ENCODE results near the gene CHRM1. TPM values are rescaled to one million over a fixed set of nuclear protein-coding genes. Genes with fewer than 3 reads are reported as not detected.

Gene CHRM1
- total RNA-seq, 1 experiment from 2014 or later: 0.10 TPM

- ATAC-seq: no peak
- RAD21 ChIA-PET (ENCODE audit: low non-redundant PET in 1 of 2, low total read pairs in 2 of 2, uncharacterized antibody in 2 of 2, unreplicated experiment in 2 of 2): no interaction called here
- TF ChIP-seq POLR2A (IDR thresholded peaks at IDR 0.05; ENCODE audit: borderline replicate concordance, extremely low read depth, insufficient read depth, insufficient read length) (no peak), MAX (IDR thresholded peaks at IDR 0.05) (no peak), FOSL1 (IDR thresholded peaks at IDR 0.05; ENCODE audit: low read depth) (no peak), ELF1 (IDR thresholded peaks at IDR 0.05; ENCODE audit: borderline replicate concordance, low read depth) (no peak), ATF3 (IDR thresholded peaks at IDR 0.05) (no peak), ZFX (IDR thresholded peaks at IDR 0.05) (no peak), SRF (IDR thresholded peaks at IDR 0.05; ENCODE audit: low read depth) (no peak), SIN3A (IDR thresholded peaks at IDR 0.05; ENCODE audit: low read depth) (no peak), CBX3 (IDR thresholded peaks at IDR 0.05; ENCODE audit: low read depth) (no peak), POLR2AphosphoS5 (IDR thresholded peaks at IDR 0.05; ENCODE audit: low read depth, low read length) (no peak), RAD21 (IDR thresholded peaks at IDR 0.05; ENCODE audit: low read depth) (no peak), EZH2phosphoT487 (IDR thresholded peaks at IDR 0.05; ENCODE audit: borderline replicate concordance) (no peak), ZNF274 (IDR thresholded peaks at IDR 0.05; ENCODE audit: low read depth, low read length) (no peak), YY1 (IDR thresholded peaks at IDR 0.05; ENCODE audit: extremely low read depth, insufficient replicate concordance, low read depth, low read length) (no peak), JUND (IDR thresholded peaks at IDR 0.05) (no peak), REST (IDR thresholded peaks at IDR 0.05; ENCODE audit: low read depth) (no peak), SP1 (IDR thresholded peaks at IDR 0.05; ENCODE audit: low read depth) (no peak), CEBPB (IDR thresholded peaks at IDR 0.05; ENCODE audit: low read depth) (no peak), CTCF (IDR thresholded peaks at IDR 0.05 in 2 of 3, conservative IDR thresholded peaks at IDR 0.05 in 1 of 3; ENCODE audit: borderline replicate concordance in 1 of 3, insufficient read depth in 1 of 3, low read depth in 2 of 3, low read length in 2 of 3) (no peak), TCF7L2 (IDR thresholded peaks at IDR 0.05; ENCODE audit: borderline replicate concordance, extremely low read depth, insufficient read depth, insufficient read length) (no peak)
These were observed 12.1 kb upstream of the CHRM1 start for GRCh38 chr11:62933285-62933684.

More at GRCh38 chr11:62933285-62933684, 12.1 kb upstream of the CHRM1 start:
- Histone ChIP-seq H3K4me3 (replicated peaks in 1 of 2; ENCODE audit: low read depth in 1 of 2, low read length in 2 of 2) (no peak overlapping the region), H3K4me2 (ENCODE audit: low read length) (no peak overlapping the region), H3K27me3 (ENCODE audit: insufficient read depth, low read length) (no peaks in the 10 kb centered on the region), H4K20me1 (ENCODE audit: insufficient read depth) (no peaks in the 10 kb centered on the region), H3K9me2 (ENCODE audit: insufficient read depth) (no peaks in the 10 kb centered on the region), H2AFZ (ENCODE audit: low read depth, low read length, poor library complexity, severe bottlenecking) (no peak overlapping the region), H3K27ac (ENCODE audit: low read depth, low read length) (no peak overlapping the region), H3K36me3 (ENCODE audit: control insufficient read depth in 1 of 2, insufficient read depth in 2 of 2, low read length in 2 of 2) (no peaks in the 10 kb centered on the region), H3K9me3 (ENCODE audit: control insufficient read depth in 1 of 2, insufficient read depth in 1 of 2, low read depth in 1 of 2, low read length in 2 of 2) (no peaks in the 10 kb centered on the region), H3K9ac (ENCODE audit: low read length) (no peak overlapping the region), H3K4me1 (ENCODE audit: control insufficient read depth in 1 of 2, insufficient read depth in 2 of 2, low read length in 2 of 2) (peaks cover 12 to 20% of the 10 kb centered on the region in 2 experiments), H3K79me2 (ENCODE audit: insufficient read depth, low read length) (no peaks in the 10 kb centered on the region)
- BruUV-seq (replicated peaks): no TSS peak
- POLR2A ChIA-PET: no interaction called here
- CTCF ChIA-PET: no interaction called here
- no peak for DNase-seq (ENCODE audit: low read depth, low spot score)
- intact Hi-C loops (cut with micrococcal nuclease): loop anchor here (5.0 kb wide), 1 partner anchor 44 kb away; no protein-coding TSS in a partner anchor
